OCI-LY1 (cell line): Measurements from ENCODE around the gene FHL5.

Source experiments
- EZH2 ChIP-seq: fragments of 200-600 bp; sonication (generic), shearing (Covaris generic); IDR thresholded peaks from 2 replicates; pipeline ENCODE4 v1.8.0; 2017; ENCODE audit warnings: borderline replicate concordance, mixed run types, mild to moderate bottlenecking, antibody characterized with exemption, low read length, moderate library complexity, mixed read lengths
- TF ChIP-seq, protein P1 (sequence below): fragments of 200-600 bp; sonication (generic), shearing (Covaris generic); IDR thresholded peaks from 2 replicates; pipeline ENCODE4 v1.5.1; 2017; ENCODE audit warnings: mild to moderate bottlenecking, antibody characterized with exemption, low read length, moderate library complexity, mixed read lengths

GRCh38 chr6:96610019-96610418 is 47.1 kb downstream of the FHL5 start:
- TF ChIP-seq, protein P1, sequence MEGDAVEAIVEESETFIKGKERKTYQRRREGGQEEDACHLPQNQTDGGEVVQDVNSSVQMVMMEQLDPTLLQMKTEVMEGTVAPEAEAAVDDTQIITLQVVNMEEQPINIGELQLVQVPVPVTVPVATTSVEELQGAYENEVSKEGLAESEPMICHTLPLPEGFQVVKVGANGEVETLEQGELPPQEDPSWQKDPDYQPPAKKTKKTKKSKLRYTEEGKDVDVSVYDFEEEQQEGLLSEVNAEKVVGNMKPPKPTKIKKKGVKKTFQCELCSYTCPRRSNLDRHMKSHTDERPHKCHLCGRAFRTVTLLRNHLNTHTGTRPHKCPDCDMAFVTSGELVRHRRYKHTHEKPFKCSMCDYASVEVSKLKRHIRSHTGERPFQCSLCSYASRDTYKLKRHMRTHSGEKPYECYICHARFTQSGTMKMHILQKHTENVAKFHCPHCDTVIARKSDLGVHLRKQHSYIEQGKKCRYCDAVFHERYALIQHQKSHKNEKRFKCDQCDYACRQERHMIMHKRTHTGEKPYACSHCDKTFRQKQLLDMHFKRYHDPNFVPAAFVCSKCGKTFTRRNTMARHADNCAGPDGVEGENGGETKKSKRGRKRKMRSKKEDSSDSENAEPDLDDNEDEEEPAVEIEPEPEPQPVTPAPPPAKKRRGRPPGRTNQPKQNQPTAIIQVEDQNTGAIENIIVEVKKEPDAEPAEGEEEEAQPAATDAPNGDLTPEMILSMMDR = no peak
- no peak for TF ChIP-seq EZH2
